22Rv1 (cell line): ENCODE measurements around the gene PCDHA9.
A peak's percentile ranks its signal among the peaks of the same experiment; 100 is the strongest.
"Not testable (repeated sequence)": the region's sequence is repeated elsewhere in the genome, so short reads cannot be mapped to it uniquely, and the experiment has no call there.

ENCODE experiments used
- H3K27ac ChIP-seq: fragments of 450-650 bp; 2 replicates; pipeline ENCODE4 v1.5.1; 2017
- CTCF ChIP-seq: fragments of 450-650 bp; IDR thresholded peaks from 2 replicates; pipeline ENCODE4 v1.5.1; 2017; ENCODE audit warnings: mild to moderate bottlenecking
- ZFX ChIP-seq: fragments of 450-650 bp; IDR thresholded peaks from 2 replicates; pipeline ENCODE4 v1.6.1; 2017; ENCODE audit warnings: antibody characterized with exemption, borderline replicate concordance

Gene PCDHA9

GRCh38 chr5:140833993-140834392 lies 14.2 kb upstream of the PCDHA9 start, which contains the start of gene PCDHA7:
Gene PCDHA7 (plus strand): TSS chr5:140834269. CDS start chr5:140834384, 115 bp downstream.
- no peak within 1 kb of the TSS for H3K27ac ChIP-seq
- TF ChIP-seq CTCF (no peak), ZFX (no peak)

GRCh38 chr5:140834439-140835008 lies 13.7 kb upstream of the PCDHA9 start:
- H3K27ac ChIP-seq, result not testable (repeated sequence)

GRCh38 chr5:140835622-140836510 lies 12.3 kb upstream of the PCDHA9 start:
- no peak overlapping the region for H3K27ac ChIP-seq
- no peak for TF ChIP-seq CTCF
- TF ChIP-seq ZFX, result no peak

GRCh38 chr5:140840978-140841962 lies 6.9 kb upstream of the PCDHA9 start, which contains the start of gene PCDHA8:
Gene PCDHA8 (plus strand): TSS chr5:140841187. CDS start chr5:140841322, 135 bp downstream.
- peak; percentile 88 for TF ChIP-seq CTCF
- no peak for TF ChIP-seq ZFX
- peak within 1 kb of the TSS; percentile 67 for H3K27ac ChIP-seq

- no peak overlapping the region for H3K27ac ChIP-seq
- no peak for TF ChIP-seq CTCF
- TF ChIP-seq ZFX, result no peak
These were observed 5.1 kb upstream of the PCDHA9 start for GRCh38 chr5:140842798-140843733.

GRCh38 chr5:140849831-140850634 lies 1.9 kb downstream of the PCDHA9 start:
- not testable (repeated sequence) for H3K27ac ChIP-seq
